GM18909 (cell line): ENCODE measurements around the gene KCNQ1.

Experiments used
- ATAC-seq: cut with Tn5 transposase; IDR thresholded peaks from one replicate; pipeline ENCODE4 v1.9.1; 2021; ENCODE audit warnings: mild to moderate bottlenecking; ENCODE audit not compliant: unreplicated experiment, poor library complexity

The KCNQ1 gene

DNA sequence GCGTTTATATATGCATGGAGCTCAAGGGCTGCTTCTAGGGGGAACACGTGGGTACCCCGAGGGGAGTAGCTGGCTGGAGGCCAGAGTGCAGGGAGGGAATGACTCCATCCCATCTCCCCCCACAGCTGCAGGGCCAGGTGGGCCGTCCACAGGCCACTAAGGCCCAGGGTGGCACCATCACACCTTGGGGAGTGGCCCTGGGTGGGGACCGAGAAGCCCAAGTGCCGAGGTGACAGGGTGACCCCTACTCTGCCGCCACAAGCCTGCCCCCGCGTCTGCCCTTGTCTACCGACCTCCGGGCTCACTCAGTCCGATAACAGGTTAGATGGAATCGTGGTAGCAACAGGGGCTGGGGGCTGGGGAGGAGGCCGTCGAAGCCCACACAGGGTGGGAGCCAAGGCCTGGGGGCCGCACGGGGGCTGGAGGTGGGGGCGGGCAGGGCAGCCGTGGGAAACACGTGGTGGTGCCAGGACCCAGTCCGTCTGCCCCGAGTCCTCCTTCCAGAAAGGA lies 129.3 kb downstream of the KCNQ1 start:
- ATAC-seq, result no peak

DNA sequence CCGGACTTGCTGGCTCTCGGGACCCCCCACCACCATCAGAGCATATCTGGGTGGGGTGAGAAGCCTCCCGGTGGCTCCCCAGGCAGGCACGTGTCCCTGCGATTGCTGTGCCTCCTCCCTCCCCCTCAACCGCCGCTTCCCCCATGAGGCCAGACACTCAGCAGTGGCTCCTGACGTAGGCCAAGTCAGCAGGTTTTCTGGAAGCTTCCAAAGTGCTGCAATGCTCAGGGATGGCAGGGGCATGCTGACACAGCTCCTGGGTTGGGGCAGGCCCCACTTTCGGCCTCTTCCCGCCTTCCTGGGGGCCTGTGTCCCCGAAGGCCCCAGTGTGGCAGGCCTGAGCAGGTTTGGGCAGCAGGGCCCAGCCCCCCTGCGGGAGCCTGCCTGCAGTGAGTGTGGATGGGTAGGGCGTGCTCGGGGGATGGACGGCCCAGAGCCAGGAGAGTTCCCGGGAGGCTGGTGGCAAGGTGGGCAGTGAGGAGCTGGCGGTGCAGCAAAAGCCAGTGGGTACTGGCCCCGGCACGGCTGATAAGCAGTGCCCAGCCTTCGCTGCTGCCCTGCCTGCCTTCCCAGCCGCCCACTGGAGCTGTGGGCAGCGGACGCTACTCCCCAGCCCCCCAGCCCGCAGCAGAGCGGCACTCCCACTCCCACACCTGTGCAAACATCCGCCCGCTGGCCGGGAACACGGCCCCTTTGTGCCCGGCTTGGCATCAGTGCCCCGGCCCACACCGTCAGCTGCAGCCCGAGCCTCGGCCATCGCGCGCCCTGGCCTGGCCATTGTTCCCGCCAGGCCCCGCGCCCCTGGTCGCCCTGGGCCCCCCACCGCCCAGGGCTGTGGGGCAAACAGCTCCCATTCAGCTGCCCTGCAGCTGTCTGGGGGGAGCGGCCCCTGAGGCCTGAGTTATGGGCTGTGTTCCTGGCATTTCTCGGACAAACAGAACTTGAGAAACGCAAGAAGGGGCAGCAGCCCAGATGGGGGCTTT lies 130.0 kb downstream of the KCNQ1 start:
- ATAC-seq, result no peak

DNA sequence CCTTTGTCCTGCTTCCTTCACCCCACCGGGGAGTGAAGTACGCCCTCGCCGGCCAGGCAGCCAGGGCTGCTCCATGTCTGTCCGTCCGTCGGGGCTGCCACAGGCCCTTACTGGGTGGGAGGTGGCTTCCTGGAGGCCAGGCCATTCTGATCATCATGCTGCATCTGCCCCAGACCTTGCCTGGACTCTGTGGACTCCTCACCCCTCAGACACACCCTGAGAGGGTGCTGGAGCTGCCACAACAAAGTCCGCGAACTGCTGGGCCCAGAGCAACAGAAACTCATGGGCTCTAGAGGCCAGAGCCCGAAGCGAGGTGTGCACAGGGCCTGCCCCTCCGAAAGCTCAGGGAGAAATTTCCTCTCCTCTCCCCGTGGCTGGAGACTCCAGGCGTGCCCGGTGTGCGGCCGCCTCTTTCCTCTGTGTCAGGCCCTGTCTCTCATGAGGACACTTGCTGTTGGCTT lies 130.8 kb downstream of the KCNQ1 start:
- no peak for ATAC-seq

DNA sequence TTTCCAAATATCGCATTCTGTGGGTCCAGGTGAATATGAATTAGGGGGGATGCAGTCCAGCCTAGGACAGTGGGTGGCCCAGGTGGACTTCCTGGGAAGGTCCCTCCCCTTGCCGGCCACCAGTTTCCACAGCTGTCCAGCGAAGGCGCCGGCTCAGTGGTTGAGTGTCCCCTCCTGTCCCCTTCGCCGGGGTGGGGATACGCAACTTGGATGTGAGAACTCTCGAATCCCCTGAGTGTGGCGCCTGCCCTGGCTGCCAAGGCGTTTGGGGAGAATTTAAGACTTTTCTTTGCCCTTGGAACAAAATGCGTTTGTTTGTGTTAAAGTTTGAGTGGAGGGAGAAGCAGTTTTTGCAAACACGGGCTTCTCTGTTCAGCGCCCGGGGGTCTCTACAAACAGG lies 131.3 kb downstream of the KCNQ1 start:
- no peak for ATAC-seq

DNA sequence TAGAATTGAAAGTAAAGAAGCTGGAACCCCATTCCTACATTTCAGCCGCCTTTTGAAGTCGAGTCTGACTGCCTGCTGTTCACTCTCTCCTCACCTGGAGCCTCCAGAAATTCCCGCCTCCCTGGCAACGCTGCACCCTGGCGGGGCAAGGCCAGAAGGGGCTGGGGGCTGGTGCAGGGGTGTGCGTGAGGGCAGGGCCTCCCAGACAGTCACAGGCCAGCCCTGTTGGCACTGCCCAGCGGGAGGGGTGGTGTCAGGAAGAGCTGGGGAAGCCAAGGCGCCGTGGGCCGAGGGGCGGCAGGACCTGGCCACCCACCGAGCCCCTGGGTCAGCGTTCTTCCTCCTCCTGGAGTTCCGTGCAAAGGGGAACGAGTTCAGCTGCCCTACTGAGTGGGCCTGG lies 131.7 kb downstream of the KCNQ1 start:
- no peak for ATAC-seq

DNA sequence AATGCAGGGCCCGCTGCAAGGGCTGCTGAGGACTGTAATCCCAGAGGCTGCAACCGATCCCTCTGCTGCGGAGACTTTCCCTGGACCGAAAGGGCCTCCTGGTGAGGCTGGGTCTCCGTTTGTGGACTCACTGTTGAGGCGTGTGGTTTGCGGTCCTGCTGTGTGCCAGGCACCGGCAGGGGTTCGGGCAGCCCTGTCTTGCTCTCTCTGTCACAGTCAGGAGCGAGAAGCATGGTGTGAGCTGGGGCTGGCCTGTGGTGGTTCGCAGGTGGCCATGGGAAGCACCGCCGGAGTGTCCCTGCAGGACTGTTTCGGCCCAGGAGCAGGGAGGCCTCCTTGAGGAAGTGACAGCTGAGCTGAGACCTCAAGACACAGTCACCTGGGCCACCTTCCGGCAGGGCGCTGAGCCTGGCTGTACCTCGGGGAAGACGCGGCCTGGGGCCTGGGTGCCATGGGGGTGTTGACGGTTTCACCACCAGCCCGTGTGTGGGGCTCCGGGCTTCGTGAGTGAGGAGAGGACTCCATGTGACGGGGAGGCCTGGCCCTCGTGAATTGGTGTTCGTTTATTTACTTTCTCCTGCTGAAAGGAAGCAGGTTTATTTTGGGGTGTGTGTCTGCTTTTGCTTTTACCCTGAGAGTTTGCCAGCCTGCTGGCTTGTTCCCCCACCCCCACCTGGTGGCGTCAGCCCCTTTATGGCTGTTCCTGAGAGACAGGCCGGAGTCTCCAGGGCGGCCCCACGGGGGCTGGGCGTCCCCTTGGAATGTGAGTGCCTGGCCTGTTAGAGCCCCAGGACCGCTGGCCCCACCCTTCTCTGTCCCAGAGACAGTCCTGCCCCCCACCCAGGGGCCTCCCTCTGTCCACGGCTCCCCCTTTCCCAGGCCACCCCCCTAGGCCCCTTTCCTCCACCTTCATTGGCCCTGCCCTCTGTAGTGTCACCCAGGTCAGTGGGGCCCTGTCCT lies 132.5 kb downstream of the KCNQ1 start:
- no peak for ATAC-seq

DNA sequence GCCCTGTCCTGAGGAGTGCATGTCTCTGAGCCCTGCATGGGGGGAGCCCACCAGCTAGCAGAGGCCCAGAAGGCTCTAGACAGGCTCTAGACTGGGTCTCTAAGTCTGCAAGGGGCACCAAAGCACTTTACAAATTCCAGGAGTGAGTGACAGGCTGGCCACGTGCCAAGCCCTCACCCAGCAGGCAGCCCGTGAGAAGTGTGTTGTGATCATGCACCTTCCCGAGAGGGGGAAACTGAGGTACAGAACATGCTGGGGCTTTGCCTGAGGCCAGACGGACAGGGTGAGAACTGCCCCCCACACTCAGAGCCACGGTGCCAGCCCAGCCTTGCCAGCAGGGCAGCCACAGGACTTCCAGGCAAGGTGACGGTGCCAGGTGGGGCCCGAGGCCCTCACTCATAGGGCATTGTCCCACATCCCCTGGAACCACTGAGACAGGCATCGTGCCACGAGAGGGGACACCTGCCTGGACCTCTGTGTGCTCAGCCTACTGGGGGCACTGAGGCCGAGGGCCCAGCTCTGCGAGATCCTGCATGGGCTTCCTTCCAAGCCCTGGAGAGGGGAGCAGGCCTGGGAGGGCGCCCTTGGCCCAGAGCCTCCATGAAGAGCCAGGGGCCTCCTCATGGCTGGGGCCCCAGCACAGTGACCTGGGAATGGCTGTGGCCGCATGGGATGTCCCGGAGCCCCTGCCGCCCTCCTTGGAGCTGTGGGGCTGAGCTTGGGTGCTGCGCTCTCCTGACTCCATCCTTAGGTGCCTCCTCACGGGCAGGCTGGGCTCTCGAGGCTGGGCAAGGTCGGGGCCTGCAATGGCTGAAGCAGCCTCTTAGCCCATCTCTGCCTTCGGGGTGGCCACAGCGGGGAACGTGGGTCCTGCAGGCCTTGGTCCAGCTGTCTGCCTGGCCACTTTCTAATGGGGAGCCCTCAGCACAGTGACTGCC lies 133.5 kb downstream of the KCNQ1 start:
- ATAC-seq, result no peak

DNA sequence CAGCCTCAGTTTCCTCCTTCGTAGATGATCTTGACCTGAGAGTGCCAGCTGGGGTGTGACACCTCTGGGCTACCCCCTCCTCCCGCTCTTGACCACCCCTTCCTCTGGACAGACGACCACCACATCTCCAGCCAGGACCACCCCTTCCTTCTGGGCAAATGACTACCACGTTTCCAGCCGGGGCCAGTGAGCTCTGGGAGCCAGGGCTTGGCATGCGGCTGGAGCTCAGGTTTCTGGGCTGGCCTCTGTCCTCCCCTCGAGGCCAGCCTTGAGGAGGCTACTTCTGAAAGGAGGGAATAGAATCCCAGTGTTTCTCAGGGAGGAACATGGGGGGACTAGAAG lies 134.1 kb downstream of the KCNQ1 start:
- ATAC-seq, result no peak

DNA sequence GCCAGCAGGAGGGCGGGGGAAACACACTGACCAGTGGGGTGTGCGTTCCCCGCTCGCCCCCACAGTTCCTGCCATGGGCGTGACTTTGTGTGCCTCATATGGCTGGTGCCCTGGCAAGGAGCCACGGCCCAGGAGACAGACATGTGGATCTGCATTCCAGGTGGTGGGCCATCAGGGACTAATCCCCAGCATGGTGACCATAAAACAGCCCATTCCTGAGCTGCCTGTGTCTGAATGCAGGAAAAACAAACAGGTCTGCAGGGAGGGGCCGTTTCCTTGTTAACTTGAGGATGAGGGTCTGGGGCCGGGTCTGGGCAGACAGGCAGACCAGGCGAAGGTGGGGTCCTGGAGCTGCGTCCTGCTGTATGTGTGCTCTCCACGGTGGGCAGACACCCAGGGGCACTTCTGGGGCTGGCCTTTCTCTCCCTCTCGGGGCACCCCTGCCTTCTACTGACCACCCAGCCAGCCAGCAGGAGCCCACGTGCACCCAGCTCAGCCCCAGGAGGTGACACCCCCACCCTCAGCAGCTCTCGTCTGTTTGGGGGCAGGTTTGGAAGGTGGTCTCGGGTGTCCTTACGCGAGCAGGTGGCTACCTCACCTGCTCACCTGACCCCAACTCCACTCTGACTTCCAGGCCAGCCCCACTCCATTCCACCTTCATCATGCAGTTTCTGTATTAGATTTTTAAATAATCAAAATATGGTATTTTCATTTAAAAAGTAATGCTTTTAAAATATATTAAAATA lies 134.7 kb downstream of the KCNQ1 start:
- ATAC-seq, result no peak

DNA sequence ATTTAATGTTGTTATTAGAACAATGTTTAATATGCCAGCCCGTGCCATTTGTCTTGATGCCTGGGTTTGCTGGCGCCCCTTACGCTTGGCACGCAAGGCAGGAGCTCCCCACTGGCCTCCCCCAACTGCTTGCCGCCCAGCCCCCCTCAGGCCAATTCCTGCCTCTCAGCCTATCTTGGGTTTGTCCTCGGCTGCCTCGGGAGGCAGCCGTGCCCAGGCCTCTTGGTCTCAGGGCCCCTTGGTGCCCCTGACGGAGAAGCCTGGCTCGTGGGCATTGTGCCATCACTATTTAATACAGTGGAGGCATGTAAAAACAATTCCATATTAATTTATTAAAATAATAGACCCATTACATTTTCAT lies 135.2 kb downstream of the KCNQ1 start:
- no peak for ATAC-seq

DNA sequence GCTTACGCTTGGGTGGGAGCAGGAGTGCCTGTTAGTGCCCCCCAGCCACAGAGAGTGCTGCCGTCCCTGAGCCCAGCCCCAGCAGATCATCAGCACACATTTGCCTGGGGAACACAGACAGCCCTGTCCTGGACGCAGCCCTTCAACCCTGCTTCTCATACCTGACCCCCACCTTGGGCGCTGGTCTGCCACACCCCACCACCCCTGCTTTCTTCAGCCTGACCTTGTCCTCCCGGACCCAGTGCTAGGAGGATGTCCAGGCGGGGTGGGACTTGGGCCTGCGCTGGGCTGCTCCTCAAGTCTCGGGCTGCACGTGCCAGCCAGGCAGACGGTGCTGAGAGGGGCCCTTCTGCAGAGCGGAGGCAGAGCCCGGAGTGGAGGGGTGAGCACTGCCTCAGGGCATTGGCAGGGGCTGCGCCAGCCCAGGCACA lies 135.8 kb downstream of the KCNQ1 start:
- ATAC-seq, result no peak

DNA sequence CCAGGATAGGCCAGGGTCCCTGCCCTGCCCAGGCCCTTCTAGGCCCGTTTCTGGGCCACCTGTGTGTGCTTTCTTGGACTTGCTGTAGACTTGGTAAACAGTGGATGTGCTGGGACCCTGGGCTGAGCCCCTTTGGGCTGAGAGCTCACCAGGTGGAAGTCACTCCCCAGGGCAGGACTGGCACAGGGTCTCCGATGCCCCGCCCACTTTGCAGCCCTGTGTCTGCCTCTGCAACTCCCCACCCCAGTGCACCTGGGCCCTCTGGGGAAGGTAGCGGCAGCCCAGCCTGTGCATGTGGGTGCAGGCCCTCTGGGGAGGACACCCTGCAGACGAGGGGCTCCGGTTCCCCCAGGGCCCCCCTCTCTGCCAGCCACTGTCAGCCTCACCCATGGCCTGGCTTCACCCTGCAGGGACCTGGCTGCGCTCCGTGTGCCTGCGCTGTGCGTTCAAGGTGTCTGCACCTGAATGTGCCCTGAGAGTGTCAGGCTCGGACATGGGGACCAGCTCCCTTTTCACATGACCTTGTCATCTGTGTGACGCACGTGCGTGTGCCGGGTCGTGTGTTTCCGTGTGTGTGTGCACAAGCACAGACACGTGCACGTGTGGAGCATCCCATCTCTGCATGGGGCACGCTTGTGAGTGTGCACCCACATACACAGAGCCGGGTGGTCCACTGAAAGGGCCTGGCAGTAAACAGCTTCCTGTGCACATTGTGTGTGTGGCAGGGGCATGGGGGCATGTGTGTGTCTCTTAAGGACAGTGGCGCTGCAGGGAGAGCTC lies 136.5 kb downstream of the KCNQ1 start:
- no peak for ATAC-seq

DNA sequence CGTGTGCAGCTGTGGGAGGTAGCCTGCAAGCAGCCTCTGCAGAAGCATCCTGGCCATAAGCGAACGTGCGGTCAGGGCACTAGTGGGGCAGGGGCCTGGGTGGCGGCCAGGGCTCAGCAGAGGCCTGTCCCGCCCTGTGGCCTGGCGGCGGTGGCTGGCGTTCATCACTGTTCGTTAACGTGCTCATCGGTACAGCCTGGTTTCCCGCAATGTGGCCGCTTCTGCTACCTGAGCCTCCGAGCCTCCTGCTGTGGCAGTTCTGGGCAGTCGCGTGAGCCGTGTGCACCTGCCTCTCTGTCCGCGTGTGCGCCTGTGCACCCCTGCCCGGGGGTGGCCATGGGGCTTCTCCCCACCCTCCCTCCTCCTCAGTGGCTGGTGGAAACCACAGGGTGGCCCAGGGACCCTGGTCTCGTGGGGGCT lies 137.1 kb downstream of the KCNQ1 start:
- no peak for ATAC-seq

DNA sequence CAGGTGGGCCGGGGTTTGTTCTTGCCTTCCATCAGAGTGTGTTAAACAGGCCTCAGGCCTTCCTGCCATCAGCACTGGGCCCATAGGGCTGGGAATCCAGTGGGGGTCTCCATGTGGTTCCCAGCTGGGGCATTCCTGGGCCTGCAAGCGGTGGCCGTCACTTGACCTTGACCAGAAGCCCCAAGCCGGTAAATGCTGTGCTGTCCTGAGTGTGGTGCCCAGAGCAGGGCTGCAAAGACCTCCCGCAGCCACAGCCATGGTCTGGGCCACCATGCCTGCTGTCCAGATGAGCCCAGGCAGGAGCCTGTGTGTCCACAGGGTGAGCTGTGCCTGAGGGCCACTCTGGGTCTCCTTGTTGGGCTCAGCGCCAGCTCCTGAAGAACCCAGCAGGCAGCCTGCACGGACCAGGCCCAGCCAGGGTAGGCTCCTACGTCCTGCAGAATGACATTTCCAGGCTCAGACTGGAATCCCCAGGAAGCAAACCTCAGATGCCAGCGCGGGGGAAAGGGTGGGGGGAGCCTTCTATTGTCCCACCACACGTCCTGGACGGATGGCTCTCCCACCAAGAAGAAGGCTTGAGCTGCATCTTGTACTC lies 137.6 kb downstream of the KCNQ1 start:
- ATAC-seq, result no peak

DNA sequence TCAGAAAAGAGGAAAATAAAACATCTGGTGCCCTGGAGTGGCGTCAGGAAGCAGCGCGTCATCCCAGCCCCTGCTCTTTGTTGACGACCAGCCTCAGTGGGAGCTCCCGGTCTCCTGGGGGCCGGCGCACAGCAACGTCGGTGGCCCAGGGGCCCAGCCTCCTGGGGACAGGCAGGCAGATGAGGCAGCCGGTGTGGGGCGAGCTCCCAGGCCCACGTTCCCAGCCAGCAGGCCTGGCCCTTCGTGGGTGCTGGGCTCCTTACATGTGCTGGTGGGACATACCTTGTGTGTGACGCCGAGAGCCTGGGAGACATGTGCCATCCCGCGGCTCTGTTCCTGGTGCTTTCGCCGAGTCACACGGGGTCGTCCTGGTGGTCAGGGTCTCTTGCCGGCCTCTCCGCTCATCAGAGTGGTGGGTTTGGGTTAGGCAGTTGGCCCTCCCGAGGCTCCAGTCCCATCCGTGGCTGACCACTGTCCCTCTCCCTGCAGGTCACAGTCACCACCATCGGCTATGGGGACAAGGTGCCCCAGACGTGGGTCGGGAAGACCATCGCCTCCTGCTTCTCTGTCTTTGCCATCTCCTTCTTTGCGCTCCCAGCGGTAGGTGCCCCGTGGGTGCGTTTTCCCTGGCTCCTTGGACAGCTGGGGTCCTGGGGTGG lies 138.3 kb downstream of the KCNQ1 start:
- ATAC-seq, result no peak

DNA sequence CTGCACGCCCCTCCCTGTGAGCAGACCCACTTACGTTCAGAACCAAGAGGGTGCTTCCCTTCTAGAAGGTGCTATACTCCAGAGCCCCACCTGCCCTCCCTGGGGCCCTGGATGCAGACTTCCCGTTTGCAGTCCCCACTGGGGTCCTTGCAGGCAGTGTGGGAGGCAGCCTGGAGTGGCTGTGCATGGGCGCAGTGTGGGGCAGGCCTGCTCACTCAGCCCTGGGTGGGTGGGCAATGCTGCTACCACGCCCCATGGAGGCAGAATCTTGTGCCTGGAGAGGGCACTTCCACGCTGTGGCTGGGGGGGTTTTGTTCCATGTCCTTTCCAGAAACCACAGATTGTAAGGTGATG lies 138.8 kb downstream of the KCNQ1 start:
- no peak for ATAC-seq

DNA sequence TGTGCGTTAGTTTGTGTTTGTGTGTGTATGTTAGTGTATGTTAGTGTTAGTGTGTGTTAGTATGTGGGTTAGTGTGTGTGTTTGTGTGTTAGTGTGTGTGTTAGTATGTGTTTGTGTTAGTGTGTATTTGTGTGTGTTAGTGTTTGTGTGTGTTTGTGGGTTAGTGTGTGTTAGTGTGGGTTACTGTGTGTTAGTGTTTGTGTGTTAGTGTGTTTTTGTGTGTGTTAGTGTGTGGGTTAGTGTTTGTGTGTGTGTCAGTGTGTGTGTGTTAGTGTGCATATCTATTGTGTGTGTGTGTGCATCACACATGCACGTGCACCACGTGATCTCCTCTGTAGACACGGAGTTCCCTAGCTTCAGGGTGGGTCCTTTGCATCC lies 139.6 kb downstream of the KCNQ1 start:
- no peak for ATAC-seq
